Putamen (tissue), 1 donor: ENCODE data around the gene IP6K1.
"Not testable (repeated sequence)": the region's sequence is repeated elsewhere in the genome, so short reads cannot be mapped to it uniquely, and the experiment has no call there.

Experiments
- DNase-seq: peaks from one replicate; pipeline ENCODE4 v3.0.0-alpha.2; 2016; ENCODE audit warnings: low spot score

Gene IP6K1

DNA sequence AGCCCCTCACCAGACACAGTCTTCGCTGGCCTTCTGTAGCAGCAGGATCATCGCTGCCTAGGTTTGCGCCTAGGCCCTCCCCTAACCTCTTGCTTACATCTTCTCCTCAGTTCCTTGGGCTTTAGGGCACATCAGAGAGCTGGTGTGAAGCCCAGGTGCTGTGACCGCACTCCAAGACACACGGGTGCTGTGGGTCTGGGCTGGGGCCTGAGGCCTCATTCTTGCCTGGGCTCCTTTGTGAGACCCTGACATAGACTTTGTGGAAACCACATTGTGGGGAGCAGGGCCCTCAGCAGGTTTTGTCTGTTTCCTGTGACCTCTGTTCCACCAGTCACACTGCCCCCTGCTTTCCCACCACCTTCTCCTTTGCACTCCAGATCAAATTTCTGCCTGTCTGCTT is 74.9 kb downstream of the IP6K1 start:
- DNase-seq, result no peak

DNA sequence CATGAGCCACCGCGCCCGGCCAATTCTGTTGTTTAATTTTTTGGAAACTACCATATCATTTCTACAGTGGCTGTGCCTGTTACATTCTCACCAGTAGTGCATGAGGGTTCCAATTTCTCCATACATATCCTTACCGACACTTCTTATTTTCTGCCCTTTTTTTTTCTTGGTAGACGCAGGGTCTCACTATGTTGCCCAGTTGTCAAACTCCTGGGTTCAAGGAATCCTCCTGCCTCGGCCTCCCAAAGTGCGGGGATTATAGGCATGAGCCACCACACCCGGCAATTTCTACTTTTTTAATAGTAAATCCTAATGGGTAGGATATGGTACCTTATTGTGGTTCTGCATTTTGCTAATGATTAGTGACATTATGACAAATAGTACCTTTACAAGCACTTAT is 76.5 kb downstream of the IP6K1 start:
- DNase-seq, result no peak

DNA sequence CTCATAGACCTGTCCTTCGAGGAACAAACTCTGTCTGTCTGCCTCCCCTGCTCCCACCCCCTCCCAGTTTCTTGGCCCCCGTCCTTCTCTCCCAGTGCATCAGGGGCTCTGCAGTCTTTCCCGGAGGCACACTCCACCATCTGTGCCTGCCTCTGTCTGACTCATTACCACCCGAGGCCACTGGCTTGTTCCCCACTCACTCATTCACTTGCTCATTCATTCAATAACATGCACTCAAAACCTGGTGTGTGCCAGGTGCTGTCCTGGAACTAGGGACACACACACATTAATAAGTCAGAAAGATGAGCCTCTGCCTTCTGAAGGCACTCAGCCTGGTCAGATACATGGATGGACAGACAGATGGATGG is 79.2 kb downstream of the IP6K1 start:
- no peak for DNase-seq

DNA sequence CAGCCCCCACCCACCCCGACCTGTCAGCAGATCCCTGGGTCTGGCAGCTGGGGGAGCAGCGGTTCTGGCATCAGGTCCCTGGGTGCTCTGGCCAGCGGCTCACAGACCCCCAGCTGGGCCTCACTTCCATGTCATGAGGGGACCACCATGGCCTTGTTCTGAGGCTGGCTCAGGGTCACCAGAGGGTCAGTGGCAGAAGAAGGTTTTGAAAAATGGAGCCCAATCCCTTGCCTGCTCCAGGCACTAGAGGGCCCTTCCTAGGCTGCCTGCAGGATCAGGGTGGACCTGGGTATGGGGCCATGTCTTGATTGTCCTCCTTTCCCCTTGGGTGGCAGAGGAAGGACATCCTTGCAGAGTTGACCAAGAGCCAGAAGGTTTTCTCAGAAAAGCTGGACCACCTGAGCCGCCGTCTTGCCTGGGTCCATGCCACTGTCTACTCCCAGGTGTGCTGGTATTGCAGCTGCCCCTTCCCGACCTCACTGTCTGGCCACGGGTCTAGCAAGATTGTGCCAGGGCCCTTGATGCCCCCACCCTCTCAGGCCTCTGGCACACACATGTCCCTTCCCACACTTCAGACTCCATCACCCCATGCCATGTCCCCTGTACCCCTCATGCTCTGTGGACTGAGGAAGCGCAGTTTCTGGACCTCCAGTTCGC is 79.8 kb downstream of the IP6K1 start:
- DNase-seq, result no peak

DNA sequence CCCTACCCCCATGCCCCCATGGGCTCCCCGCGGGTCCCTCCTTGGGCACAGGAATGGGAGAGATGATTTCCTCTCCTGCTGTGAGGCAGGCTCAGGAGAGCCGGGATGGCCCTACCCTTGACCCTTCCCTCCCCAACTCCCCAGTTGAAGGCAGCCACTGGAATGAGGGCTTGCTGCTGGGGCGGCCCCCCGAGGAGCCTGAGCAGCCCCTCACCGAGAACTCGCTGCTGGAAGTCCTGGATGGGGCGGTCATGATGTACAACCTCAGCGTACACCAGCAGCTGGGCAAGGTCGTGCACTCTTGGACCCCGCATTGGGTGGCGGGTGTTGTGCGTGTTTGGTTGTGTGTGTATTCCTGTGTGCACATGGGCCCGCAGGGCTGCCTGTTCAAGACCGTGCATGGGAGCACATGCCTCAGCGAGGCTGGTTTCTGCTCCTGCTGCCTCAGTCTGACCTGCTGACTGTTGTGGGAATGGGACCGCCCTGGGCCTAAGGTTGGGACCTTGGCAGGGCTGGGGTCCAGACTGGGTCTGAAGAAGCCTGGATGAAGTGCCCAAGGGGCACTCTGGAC is 80.9 kb downstream of the IP6K1 start:
- no peak for DNase-seq

DNA sequence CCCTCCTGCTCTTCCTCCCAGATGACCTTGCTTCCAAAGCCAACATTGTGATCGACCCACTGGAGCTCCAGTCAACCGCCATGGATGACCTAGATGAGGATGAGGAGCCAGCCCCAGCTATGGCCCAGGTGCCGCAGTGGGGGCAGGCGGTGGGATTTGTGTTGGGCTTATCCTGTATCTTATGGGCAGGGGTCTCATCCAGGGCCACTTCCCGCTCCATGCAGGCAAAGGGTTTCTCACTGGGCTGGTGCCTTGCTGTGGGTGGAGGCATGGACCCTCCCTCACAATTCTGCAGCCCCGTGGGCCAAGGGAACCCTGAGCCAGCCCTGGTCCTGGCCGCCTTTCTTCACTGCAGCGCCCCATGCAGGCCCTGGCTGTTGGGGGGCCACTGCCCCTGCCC is 81.7 kb downstream of the IP6K1 start:
- DNase-seq, result no peak

DNA sequence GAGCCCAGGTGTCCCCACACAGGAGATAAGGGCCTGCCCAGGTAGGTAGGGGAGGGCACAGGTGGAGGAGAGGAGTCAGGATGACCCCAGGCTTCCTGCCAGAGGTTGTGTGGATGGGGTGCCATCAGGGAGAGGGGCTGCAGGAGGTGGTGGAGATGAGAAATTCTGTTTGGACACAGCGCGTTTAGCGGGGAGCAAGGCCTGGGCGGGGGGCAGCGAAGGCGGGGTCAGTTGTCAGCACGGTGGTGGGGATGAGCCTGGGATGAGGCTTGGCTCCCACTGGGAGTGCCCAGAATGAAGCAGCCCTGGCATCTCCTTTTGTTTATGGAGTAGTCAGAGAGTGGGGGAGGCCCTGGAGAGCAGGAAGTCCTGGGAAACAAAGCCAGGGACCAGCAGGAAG is 82.4 kb downstream of the IP6K1 start:
- DNase-seq, result no peak

DNA sequence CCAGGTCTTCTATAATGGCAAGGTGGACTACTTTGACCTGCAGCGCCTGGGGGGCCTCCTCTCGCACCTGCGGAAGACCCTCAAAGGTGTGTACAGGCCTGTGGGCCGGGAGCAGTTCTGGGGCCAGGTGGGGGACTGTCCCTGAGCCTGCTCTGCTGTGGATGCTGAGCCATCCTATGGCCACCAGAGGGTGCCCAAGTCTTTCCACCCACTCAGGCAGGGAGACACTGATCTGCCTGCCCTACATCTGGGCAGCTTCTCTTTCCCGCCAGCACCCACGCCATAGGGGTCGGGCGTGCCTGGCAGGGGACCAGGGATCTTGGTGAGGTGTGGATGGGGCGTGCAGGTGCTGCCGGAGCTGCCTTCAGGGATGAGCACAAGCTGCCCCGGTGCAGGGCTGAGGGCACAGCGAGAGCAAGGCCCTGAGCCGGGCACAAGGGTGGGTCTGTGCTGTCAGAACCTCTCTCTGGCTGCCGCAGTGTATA is 82.9 kb downstream of the IP6K1 start:
- peak; percentile 42 for DNase-seq

DNA sequence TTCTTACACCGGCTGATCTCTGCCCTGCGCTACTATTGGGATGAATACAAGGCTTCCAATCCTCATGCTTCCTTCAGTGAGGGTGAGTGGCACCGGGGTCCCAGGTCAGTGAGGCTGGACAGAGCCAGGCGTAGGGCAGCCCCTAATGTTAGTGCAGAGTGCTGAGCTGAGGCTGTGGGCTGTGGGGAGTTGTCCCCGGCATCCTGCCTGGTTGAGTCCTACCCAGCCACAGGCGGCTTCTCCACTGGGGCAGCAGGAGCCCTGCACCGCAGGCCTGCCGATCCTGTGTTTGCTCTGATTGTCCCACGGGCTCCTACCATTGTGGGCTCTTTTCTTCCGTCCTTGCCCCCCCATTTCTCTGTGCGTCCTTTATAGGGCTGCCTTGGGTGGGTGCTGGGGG is 83.7 kb downstream of the IP6K1 start:
- no peak for DNase-seq

DNA sequence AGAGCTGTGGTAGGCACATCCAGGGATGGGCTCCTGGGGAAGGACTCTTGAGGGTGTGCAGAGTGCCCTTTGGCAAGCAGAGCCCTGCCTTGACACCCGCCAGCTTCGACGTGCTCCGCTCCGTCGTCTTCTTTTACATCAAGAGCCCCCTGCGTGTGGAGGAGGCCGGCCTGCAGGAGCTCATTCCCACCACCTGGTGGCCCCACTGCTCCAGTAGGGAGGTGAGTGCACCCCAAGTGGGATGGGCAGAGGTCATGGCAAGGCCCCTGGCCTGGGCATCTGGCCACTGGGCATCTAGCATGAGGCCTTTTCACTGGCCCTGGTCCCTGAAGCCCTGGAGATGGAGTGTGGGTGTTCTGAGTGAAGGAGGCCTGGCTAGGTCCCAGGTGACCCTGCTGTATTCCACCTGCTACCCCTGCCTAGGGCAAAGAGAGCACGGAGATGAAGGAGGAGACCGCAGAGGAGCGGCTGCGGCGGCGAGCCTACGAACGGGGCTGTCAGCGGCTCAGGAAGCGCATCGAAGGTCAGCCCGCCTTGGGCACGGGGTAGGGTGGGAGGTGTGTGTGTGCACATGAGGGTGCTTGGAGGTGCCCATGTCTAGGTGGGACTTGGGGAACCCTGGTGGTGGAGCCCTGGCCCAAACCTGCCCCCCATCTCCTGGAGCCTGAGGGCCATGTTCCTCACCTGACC is 84.8 kb downstream of the IP6K1 start:
- no peak for DNase-seq

DNA sequence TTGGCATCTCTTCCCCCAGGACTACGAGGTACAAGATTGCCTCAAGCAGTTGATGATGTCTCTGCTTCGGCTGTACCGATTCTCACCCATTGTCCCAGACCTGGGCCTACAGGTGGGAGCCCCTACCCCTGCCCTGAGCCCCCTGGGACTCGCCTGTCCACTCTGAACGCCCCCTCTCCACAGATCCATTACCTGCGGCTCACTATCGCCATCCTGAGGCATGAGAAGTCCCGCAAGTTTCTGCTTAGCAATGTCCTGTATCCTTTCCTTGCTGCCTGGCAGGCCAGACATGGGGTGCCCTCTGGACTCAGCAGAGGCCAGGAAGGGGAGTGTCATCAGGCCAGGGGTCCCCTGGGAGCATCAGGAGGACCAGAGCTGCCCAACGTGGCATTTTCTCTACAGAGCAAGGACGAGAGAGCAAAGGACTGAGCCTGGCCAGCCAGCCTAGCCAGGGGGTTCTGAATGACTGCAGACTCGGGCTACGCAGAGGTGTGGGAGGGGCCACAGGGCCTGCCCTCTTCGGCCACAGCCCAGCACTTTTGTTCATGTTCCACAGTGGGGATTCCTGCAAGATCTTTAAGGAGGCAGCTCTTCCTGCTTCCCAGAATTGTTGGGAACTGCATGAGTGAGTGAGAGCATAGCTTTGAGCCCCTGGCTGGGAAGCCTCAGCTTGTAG is 85.8 kb downstream of the IP6K1 start:
- no peak for DNase-seq

DNA sequence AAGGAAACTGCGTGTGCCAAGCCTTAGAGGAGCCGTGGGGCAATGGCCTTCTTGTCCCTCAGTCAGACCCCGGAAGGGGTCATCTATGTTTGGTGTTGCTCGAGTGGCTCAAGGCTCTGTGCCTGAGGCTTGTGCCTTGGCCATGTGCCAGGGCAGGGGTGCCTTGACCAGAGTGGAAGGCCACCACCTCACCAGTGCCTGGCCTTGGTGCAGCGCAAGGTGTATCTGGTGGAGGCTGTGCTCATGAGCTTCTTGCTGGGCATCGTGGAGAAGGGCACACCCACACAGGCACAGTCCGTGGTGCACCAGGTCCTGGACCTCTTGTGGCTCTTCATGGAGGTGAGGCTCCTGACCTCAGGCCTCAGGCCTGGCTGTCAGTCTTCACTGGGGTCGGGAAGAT is 86.3 kb downstream of the IP6K1 start:
- no peak for DNase-seq

DNA sequence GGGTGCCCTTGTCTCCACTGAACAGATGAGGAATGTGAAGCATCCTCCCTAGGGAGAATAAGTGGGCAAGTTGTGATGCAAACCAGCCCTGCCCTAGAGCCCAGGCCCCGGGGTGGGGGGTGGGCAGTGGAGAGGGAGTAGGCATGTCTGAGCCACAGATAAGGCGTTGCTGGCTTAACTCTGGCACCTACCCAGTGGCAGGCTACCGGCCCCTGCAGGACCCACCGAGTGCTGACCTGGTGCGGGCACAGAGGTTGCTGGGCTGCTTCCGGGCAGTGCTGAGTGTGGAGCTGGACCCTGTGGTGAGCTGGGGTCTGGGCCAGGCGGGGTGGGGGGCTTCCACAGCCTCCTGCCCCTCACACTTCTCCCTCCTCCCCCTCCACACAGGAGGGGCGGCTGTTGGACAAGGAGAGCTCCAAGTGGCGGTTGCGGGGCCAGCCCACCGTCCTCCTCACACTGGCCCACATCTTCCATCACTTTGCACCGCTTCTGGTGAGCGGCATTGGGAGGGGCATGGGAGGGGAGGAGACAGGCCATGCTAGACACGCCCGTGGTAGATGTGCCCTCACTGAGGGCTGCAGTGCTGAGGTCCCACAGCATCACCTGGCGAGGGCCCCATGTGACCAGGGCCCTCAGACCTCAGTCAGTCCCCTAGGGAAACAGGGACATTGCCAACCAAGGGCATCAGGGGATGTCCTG is 86.9 kb downstream of the IP6K1 start:
- no peak for DNase-seq

DNA sequence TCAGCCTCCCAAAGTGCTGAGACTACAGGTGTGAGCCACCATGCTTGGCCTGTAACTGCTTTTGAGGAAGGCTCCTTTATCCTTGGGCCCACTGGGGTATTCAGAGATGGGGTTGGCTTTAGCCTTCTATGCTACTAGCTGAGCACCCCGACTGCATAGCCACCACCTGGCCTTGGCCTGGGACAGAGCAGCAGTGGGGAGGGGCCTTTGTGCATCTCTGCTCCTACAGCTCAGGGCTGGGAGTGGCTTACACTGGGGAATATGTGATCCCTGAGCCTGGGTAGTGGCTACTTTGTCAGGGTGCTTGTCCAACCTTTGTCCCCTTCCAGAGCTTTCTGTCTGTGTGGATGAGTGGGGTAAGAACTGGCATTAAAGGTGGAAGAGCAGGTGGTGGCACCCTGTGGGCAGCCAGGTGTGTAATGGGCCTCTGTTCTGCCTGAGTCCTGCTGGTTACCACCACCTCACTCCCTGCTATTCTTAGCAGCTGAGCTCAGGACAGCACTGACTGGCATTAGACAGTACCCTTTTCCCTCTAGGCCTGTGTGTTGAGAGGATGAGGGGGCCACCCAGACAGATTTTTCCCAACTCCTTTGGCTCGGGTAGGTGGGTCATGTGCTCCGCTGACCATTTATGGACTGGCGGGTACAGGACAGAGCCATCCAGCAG is 90.9 kb downstream of the IP6K1 start:
- DNase-seq, result not testable (repeated sequence)

DNA sequence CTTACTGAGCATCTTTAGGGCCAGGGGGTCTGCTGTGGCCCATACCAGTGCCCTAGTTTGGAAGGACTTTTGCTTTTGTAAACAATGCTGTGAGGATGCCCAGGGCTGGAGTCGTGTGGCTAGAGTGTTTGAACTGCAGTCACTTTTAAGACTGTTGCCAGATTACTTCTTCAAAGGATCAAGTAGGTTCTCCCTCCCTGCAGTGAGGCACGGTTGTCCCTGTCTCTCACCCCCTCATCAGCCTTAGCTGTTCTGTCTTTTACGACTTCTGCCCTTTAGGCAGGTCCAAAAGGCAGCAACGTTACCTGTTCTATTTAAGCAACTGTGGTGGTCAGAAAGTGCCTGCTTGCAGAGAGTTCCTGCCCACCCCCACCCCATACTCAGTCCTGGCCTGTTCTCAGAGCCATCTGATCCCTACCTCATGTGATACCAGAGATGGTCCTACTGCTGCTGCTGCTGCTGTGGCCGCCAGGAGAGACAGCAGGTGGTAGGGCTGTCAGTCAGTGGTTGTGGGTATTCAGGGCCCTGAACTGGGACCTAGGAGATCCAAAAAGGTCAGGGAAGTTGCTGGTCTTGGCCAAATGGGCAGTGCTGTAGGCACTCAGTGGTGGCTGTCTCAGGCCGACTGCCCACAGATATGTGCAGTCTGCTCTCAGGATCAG is 91.8 kb downstream of the IP6K1 start:
- DNase-seq, result not testable (repeated sequence)

DNA sequence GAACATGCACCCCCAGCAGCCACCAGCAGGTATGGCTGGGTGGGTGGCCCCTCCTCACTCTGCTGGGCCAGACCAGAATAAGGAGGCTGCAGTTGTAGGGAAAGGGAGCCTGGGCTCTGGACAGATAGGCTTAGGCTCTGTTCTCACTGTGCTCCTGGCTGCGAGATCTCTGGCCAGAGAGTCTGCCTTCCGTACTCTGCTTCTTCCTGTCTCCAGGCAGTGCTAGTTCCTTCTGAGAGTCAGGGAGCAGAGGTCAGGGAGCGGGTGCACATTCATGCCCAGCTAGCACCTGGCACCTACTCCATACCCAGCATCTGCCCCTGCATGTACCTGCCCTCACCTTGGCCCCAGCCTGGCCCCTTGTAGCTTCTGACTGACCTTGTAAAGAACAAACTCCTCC is 94.9 kb downstream of the IP6K1 start:
- not testable (repeated sequence) for DNase-seq

DNA sequence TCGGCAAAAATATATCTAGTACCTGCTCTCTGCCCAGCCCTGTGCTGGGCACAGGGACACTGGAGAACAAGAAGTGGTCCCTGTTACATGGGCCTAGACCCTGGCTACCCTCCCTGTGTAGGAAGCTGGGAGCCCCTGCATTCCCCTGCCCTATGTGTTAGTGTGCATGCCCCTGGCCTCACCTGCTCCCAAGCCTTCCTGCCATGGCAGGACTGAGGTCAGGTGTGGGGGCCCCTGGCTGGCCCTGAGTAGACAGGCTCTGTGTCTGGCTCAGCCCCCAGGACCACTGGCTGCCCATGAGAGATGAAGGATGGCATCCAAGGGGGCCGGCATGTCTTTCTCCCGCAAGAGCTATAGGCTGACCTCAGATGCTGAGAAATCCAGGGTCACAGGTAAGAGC is 95.5 kb downstream of the IP6K1 start:
- DNase-seq, result not testable (repeated sequence)

DNA sequence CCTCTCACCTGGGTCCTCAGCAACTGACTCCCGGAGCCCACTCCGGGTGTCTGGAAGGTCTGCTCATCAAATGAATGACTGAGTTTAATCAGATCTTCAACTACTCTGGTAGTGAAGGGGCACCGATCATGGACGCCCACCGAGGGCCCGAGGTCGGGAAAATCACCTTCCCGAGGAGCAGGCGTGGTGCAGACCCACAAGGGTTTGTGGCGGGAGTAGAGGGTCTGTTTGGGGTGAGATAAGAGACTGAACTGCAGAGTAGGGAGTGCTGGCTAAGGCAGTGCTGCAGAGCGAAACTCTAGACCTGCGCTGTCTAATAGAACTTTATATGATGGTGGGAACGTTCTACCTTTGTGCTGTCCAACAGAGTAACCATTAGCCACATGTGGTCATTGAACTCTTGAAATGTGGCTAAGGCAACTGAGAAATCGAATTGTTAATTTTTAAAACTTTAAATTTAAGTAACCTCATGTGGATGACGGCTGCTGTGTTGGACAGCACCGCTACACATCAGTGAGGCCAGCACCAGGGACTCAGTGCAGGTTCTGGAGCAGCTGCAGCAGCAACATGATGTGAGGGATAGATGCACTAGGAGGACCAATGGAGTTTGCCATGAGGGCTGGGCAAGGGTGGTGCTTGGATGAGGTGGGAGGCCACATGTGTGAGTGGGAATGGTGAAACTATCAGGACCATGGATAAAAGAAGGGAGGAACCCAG is 96.3 kb downstream of the IP6K1 start:
- DNase-seq, result not testable (repeated sequence)

DNA sequence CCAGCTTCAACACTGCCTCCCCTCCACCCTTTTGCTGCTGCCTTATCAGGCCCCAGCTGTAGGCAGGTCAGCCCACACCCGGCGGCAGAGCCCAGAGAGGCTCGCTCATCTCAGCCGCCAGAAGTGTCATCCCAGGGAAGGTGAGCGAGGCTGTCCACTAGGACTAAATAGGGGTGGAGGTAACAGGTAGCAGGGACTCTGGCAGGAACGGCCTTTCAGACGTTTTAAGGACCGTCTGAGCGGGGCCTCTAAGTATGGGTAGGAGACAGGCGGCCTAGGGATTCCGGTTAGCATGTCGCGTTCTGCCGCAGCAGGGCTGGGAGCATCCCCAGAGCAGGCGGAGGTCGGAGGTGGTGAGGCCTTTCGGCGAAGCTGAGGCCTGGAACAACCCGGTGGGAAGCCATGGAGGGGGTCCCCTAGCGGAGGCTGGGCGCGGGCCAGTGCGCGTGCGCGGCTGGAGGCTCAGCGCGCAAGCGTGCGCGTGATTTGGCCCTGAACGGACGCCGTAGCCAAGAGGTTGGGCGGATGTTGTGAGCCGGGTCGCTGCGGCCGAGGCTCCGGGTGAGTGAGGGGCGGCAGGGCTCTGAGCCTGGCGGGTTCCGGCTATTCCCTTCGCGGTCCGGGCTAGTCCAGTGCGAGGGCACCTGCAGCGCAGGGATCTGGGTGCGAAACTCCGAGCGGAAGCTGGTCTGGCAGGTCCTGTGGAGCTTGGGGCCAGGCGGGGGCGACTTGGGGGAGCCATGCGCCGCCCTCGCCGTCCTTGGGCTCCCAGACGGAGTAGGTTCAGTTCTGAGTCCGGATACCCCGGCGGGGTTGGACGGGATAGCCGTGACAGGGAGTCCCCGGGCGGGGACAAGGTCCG is 97.1 kb downstream of the IP6K1 start, which contains the start of the genes MST1 and RNF123:
Gene MST1 (minus strand): TSS at position 429 of the 862 bp plus-strand sequence. CDS start 783 bp downstream, outside the sequence.
Gene RNF123 (plus strand): TSS at position 512 of the 862 bp plus-strand sequence. CDS start 1,609 bp downstream, outside the sequence.
- peak; percentile 81 for DNase-seq
